ENCODE measurements around the gene TIPARP.

Gene TIPARP

GRCh38 chr3:156635973-156636372 is 38.4 kb upstream of the TIPARP start:
- H3K56ac ChIP-seq (ENCODE audit: low read length): no peak overlapping the region
- WGBS (ENCODE audit: extremely low coverage, insufficient coverage, low lambda C conversion rate): no CpG with 5 or more reads among the region's 3 CpGs
- H3K27me3 ChIP-seq (ENCODE audit: insufficient read depth, low read length, poor library complexity): no peaks in the 10 kb centered on the region
- H3K4me2 ChIP-seq (ENCODE audit: low read length): no peak overlapping the region
- H3K27ac ChIP-seq (ENCODE audit: low read depth, low read length): no peak overlapping the region
- no peak for DNase-seq
- no peak overlapping the region for H3K23ac ChIP-seq (ENCODE audit: low read length)
- no peak overlapping the region for H4K5ac ChIP-seq (ENCODE audit: low read length)
- no peak overlapping the region for H2AK5ac ChIP-seq (ENCODE audit: low read length)
- H3K4me3 ChIP-seq (ENCODE audit: low read length): no peak overlapping the region
- no peak overlapping the region for H3K18ac ChIP-seq (ENCODE audit: low read length)
- H3K9ac ChIP-seq (ENCODE audit: low read length): no peak overlapping the region
- no peaks in the 10 kb centered on the region for H3K79me2 ChIP-seq (ENCODE audit: control insufficient read depth, insufficient read depth, low read length)
- H2BK15ac ChIP-seq (replicated peaks; ENCODE audit: low read depth): no peak overlapping the region
- no peak overlapping the region for H2BK5ac ChIP-seq (ENCODE audit: low read length)
- no peak overlapping the region for H2BK120ac ChIP-seq (ENCODE audit: low read depth, low read length)
- H3K4ac ChIP-seq (ENCODE audit: low read depth, low read length): no peak overlapping the region
- no peak overlapping the region for H4K8ac ChIP-seq (ENCODE audit: low read depth, low read length)
- H3K4me1 ChIP-seq (ENCODE audit: control insufficient read depth, low read depth, low read length): no peaks in the 10 kb centered on the region
- H3K79me1 ChIP-seq (ENCODE audit: low read length): no peaks in the 10 kb centered on the region
- H3K36me3 ChIP-seq (ENCODE audit: control insufficient read depth, insufficient read depth, low read length): no peaks in the 10 kb centered on the region

- no peak overlapping the region for H3K9ac ChIP-seq (ENCODE audit: low read length)
- no peak overlapping the region for H3K4ac ChIP-seq (ENCODE audit: low read depth, low read length)
- H3K4me2 ChIP-seq (ENCODE audit: low read length): no peak overlapping the region
- H3K23ac ChIP-seq (ENCODE audit: low read length): no peak overlapping the region
- H2BK120ac ChIP-seq (ENCODE audit: low read depth, low read length): no peak overlapping the region
- H3K56ac ChIP-seq (ENCODE audit: low read length): no peak overlapping the region
- H2AK5ac ChIP-seq (ENCODE audit: low read length): no peak overlapping the region
- H4K5ac ChIP-seq (ENCODE audit: low read length): no peak overlapping the region
- DNase-seq: no peak
- H4K8ac ChIP-seq (ENCODE audit: low read depth, low read length): no peak overlapping the region
- H2BK15ac ChIP-seq (replicated peaks; ENCODE audit: low read depth): no peak overlapping the region
- H3K18ac ChIP-seq (ENCODE audit: low read length): no peak overlapping the region
- H2BK5ac ChIP-seq (ENCODE audit: low read length): no peak overlapping the region
- H3K27ac ChIP-seq (ENCODE audit: low read depth, low read length): no peak overlapping the region
- no peaks in the 10 kb centered on the region for H3K27me3 ChIP-seq (ENCODE audit: insufficient read depth, low read length, poor library complexity)
- no peaks in the 10 kb centered on the region for H3K36me3 ChIP-seq (ENCODE audit: control insufficient read depth, insufficient read depth, low read length)
- no peaks in the 10 kb centered on the region for H3K4me1 ChIP-seq (ENCODE audit: control insufficient read depth, low read depth, low read length)
- no CpG with 5 or more reads among the region's 3 CpGs for WGBS (ENCODE audit: extremely low coverage, insufficient coverage, low lambda C conversion rate)
- no peaks in the 10 kb centered on the region for H3K79me1 ChIP-seq (ENCODE audit: low read length)
- no peak overlapping the region for H3K4me3 ChIP-seq (ENCODE audit: low read length)
- no peaks in the 10 kb centered on the region for H3K79me2 ChIP-seq (ENCODE audit: control insufficient read depth, insufficient read depth, low read length)
These were observed 36.8 kb upstream of the TIPARP start for GRCh38 chr3:156637480-156638022.

GRCh38 chr3:156638271-156638670 is 36.1 kb upstream of the TIPARP start:
- Histone ChIP-seq H3K79me1 (ENCODE audit: low read length) (no peaks in the 10 kb centered on the region), H2AK5ac (ENCODE audit: low read length) (no peak overlapping the region), H2BK15ac (replicated peaks; ENCODE audit: low read depth) (no peak overlapping the region), H3K27me3 (ENCODE audit: insufficient read depth, low read length, poor library complexity) (no peaks in the 10 kb centered on the region), H3K4me1 (ENCODE audit: control insufficient read depth, low read depth, low read length) (no peaks in the 10 kb centered on the region), H3K4me3 (ENCODE audit: low read length) (no peak overlapping the region), H3K23ac (ENCODE audit: low read length) (no peak overlapping the region), H3K4ac (ENCODE audit: low read depth, low read length) (no peak overlapping the region), H2BK120ac (ENCODE audit: low read depth, low read length) (no peak overlapping the region), H4K5ac (ENCODE audit: low read length) (no peak overlapping the region), H3K79me2 (ENCODE audit: control insufficient read depth, insufficient read depth, low read length) (no peaks in the 10 kb centered on the region), H3K4me2 (ENCODE audit: low read length) (no peak overlapping the region), H3K36me3 (ENCODE audit: control insufficient read depth, insufficient read depth, low read length) (no peaks in the 10 kb centered on the region), H2BK5ac (ENCODE audit: low read length) (no peak overlapping the region), H3K18ac (ENCODE audit: low read length) (no peak overlapping the region), H3K56ac (ENCODE audit: low read length) (no peak overlapping the region), H3K9ac (ENCODE audit: low read length) (no peak overlapping the region), H4K8ac (ENCODE audit: low read depth, low read length) (no peak overlapping the region), H3K27ac (ENCODE audit: low read depth, low read length) (no peak overlapping the region)
- no peak for DNase-seq
- no CpG with 5 or more reads among the region's 4 CpGs for WGBS (ENCODE audit: extremely low coverage, insufficient coverage, low lambda C conversion rate)

GRCh38 chr3:156639414-156640023 is 34.9 kb upstream of the TIPARP start:
- Histone ChIP-seq H3K27me3 (ENCODE audit: insufficient read depth, low read length, poor library complexity) (no peaks in the 10 kb centered on the region), H3K4me3 (ENCODE audit: low read length) (no peak overlapping the region), H3K4me2 (ENCODE audit: low read length) (no peak overlapping the region), H3K27ac (ENCODE audit: low read depth, low read length) (no peak overlapping the region), H3K4me1 (ENCODE audit: control insufficient read depth, low read depth, low read length) (no peaks in the 10 kb centered on the region), H3K4ac (ENCODE audit: low read depth, low read length) (no peak overlapping the region), H2AK5ac (ENCODE audit: low read length) (no peak overlapping the region), H3K56ac (ENCODE audit: low read length) (no peak overlapping the region), H3K79me1 (ENCODE audit: low read length) (no peaks in the 10 kb centered on the region), H2BK120ac (ENCODE audit: low read depth, low read length) (no peak overlapping the region), H3K36me3 (ENCODE audit: control insufficient read depth, insufficient read depth, low read length) (no peaks in the 10 kb centered on the region), H3K79me2 (ENCODE audit: control insufficient read depth, insufficient read depth, low read length) (no peaks in the 10 kb centered on the region), H2BK5ac (ENCODE audit: low read length) (no peak overlapping the region), H4K5ac (ENCODE audit: low read length) (no peak overlapping the region), H3K23ac (ENCODE audit: low read length) (no peak overlapping the region), H4K8ac (ENCODE audit: low read depth, low read length) (no peak overlapping the region), H3K9ac (ENCODE audit: low read length) (no peak overlapping the region), H2BK15ac (replicated peaks; ENCODE audit: low read depth) (no peak overlapping the region), H3K18ac (ENCODE audit: low read length) (no peak overlapping the region)
- no peak for DNase-seq

- no peak overlapping the region for H3K18ac ChIP-seq (ENCODE audit: low read length)
- no peaks in the 10 kb centered on the region for H3K79me2 ChIP-seq (ENCODE audit: control insufficient read depth, insufficient read depth, low read length)
- no peak overlapping the region for H2BK5ac ChIP-seq (ENCODE audit: low read length)
- H4K8ac ChIP-seq (ENCODE audit: low read depth, low read length): no peak overlapping the region
- no peaks in the 10 kb centered on the region for H3K79me1 ChIP-seq (ENCODE audit: low read length)
- no peak overlapping the region for H3K27ac ChIP-seq (ENCODE audit: low read depth, low read length)
- no peak overlapping the region for H3K56ac ChIP-seq (ENCODE audit: low read length)
- no CpG with 5 or more reads among the region's 1 CpG for WGBS (ENCODE audit: extremely low coverage, insufficient coverage, low lambda C conversion rate)
- no peak overlapping the region for H2AK5ac ChIP-seq (ENCODE audit: low read length)
- no peak for DNase-seq
- H3K4ac ChIP-seq (ENCODE audit: low read depth, low read length): no peak overlapping the region
- H2BK15ac ChIP-seq (replicated peaks; ENCODE audit: low read depth): no peak overlapping the region
- no peaks in the 10 kb centered on the region for H3K36me3 ChIP-seq (ENCODE audit: control insufficient read depth, insufficient read depth, low read length)
- H4K5ac ChIP-seq (ENCODE audit: low read length): no peak overlapping the region
- H3K4me1 ChIP-seq (ENCODE audit: control insufficient read depth, low read depth, low read length): no peaks in the 10 kb centered on the region
- no peak overlapping the region for H3K23ac ChIP-seq (ENCODE audit: low read length)
- H3K27me3 ChIP-seq (ENCODE audit: insufficient read depth, low read length, poor library complexity): no peaks in the 10 kb centered on the region
- no peak overlapping the region for H3K4me2 ChIP-seq (ENCODE audit: low read length)
- no peak overlapping the region for H2BK120ac ChIP-seq (ENCODE audit: low read depth, low read length)
- no peak overlapping the region for H3K9ac ChIP-seq (ENCODE audit: low read length)
- no peak overlapping the region for H3K4me3 ChIP-seq (ENCODE audit: low read length)
These were observed 32.8 kb upstream of the TIPARP start for GRCh38 chr3:156641618-156641975.

All from mesendoderm (in vitro differentiated cells).